ENCODE results near the gene ERCC2. TPM values are rescaled to one million over a fixed set of nuclear protein-coding genes. Genes with fewer than 3 reads are reported as not detected.

ERCC2 gene
- total RNA-seq (1 to 10 TPM; 8.3 to 8.7 TPM), polyA plus RNA-seq (1 to 10 TPM; 3.3 to 8.2 TPM)

- Histone ChIP-seq H3K9ac (ENCODE audit: low read depth in 1 of 2, low read length in 2 of 2) (peak within 1 kb of the TSS in 1 of 2 donors; percentile 29), H3K4me3 (ENCODE audit: low read depth in 1 of 3, low read length in 3 of 3) (peak within 1 kb of the TSS; percentile 83 to 93 (median 87)), H3K36me3 (ENCODE audit: control insufficient read depth in 4 of 4, insufficient read depth in 3 of 4, low read depth in 1 of 4, low read length in 3 of 4) (no peaks in the 10 kb centered on the region), H3K27ac (ENCODE audit: low read depth in 1 of 2, low read length in 2 of 2) (peak within 1 kb of the TSS; percentile 40 to 48), H3K27me3 (ENCODE audit: control insufficient read depth in 4 of 4, insufficient read depth in 4 of 4, low read length in 3 of 4) (no peaks in the 10 kb centered on the region), H3K9me3 (ENCODE audit: control insufficient read depth in 4 of 4, low read length in 3 of 4) (no peaks in the 10 kb centered on the region), H3K4me1 (ENCODE audit: control insufficient read depth in 4 of 4, insufficient read depth in 4 of 4, low read length in 3 of 4) (peaks cover 0 to 8% (median 5%) of the 10 kb centered on the region in 4 donors)
- TF ChIP-seq SP1 (IDR thresholded peaks at IDR 0.05) (peak; percentile 98), FOXA1 (IDR thresholded peaks at IDR 0.05) (no peak), HNF4A (conservative IDR thresholded peaks at IDR 0.05) (peak in 1 of 2 donors; percentile 53), MAX (IDR thresholded peaks at IDR 0.05) (no peak), RXRA (IDR thresholded peaks at IDR 0.05) (peak; percentile 18 to 48), JUND (IDR thresholded peaks at IDR 0.05) (peak in 1 of 2 donors; percentile 13), GABPA (IDR thresholded peaks at IDR 0.05 in 1 of 2, conservative IDR thresholded peaks at IDR 0.05 in 1 of 2) (peak in 1 of 2 donors; percentile 40), YY1 (IDR thresholded peaks at IDR 0.05) (peak; percentile 95)
- 5% methylated on average over 55 of the region's 55 CpGs for WGBS
- peak; percentile 100 for DNase-seq (ENCODE audit: low spot score)
Observed at GRCh38 chr19:45370410-45371204, at the start of gene ERCC2. Gene ERCC2 (minus strand): TSS chr19:45370573. CDS start chr19:45370540, 33 bp downstream.

- H3K9ac ChIP-seq (ENCODE audit: low read depth in 1 of 2, low read length in 2 of 2), result no peak overlapping the region
- 68% methylated on average over 3 of the region's 3 CpGs for WGBS
- H3K4me1 ChIP-seq (ENCODE audit: control insufficient read depth in 4 of 4, insufficient read depth in 4 of 4, low read length in 3 of 4), result peaks cover 4 to 16% (median 8%) of the 10 kb centered on the region in 4 donors
- H3K36me3 ChIP-seq (ENCODE audit: control insufficient read depth in 4 of 4, insufficient read depth in 3 of 4, low read depth in 1 of 4, low read length in 3 of 4), result peaks cover 0 to 20% (median 11%) of the 10 kb centered on the region in 4 donors
- no peaks in the 10 kb centered on the region for H3K27me3 ChIP-seq (ENCODE audit: control insufficient read depth in 4 of 4, insufficient read depth in 4 of 4, low read length in 3 of 4)
- no peak overlapping the region for H3K27ac ChIP-seq (ENCODE audit: low read depth in 1 of 2, low read length in 2 of 2)
- no peaks in the 10 kb centered on the region for H3K9me3 ChIP-seq (ENCODE audit: control insufficient read depth in 4 of 4, low read length in 3 of 4)
- TF ChIP-seq HNF4G (IDR thresholded peaks at IDR 0.05), result no peak
- TF ChIP-seq ATF3 (IDR thresholded peaks at IDR 0.05), result no peak
- no peak for TF ChIP-seq MAX (IDR thresholded peaks at IDR 0.05)
- no peak for TF ChIP-seq JUND (IDR thresholded peaks at IDR 0.05)
- no peak for TF ChIP-seq RXRA (IDR thresholded peaks at IDR 0.05)
- TF ChIP-seq FOXA2 (IDR thresholded peaks at IDR 0.05), result no peak
- DNase-seq (ENCODE audit: low spot score), result no peak
- H3K4me3 ChIP-seq (ENCODE audit: low read depth in 1 of 3, low read length in 3 of 3), result no peak overlapping the region
Observed at GRCh38 chr19:45419895-45420294, 49.5 kb upstream of the ERCC2 start.

GRCh38 chr19:45419396-45419795 is 49.0 kb upstream of the ERCC2 start:
- H3K4me1 ChIP-seq (ENCODE audit: control insufficient read depth in 4 of 4, insufficient read depth in 4 of 4, low read length in 3 of 4), result peaks cover 3 to 16% (median 8%) of the 10 kb centered on the region in 4 donors
- no peaks in the 10 kb centered on the region for H3K9me3 ChIP-seq (ENCODE audit: control insufficient read depth in 4 of 4, low read length in 3 of 4)
- no peaks in the 10 kb centered on the region for H3K27me3 ChIP-seq (ENCODE audit: control insufficient read depth in 4 of 4, insufficient read depth in 4 of 4, low read length in 3 of 4)
- H3K9ac ChIP-seq (ENCODE audit: low read depth in 1 of 2, low read length in 2 of 2), result no peak overlapping the region
- DNase-seq (ENCODE audit: low spot score), result no peak
- H3K27ac ChIP-seq (ENCODE audit: low read depth in 1 of 2, low read length in 2 of 2), result no peak overlapping the region
- 73% methylated on average over 4 of the region's 4 CpGs for WGBS
- H3K4me3 ChIP-seq (ENCODE audit: low read depth in 1 of 3, low read length in 3 of 3), result no peak overlapping the region
- peaks cover 3 to 25% (median 11%) of the 10 kb centered on the region in 4 donors for H3K36me3 ChIP-seq (ENCODE audit: control insufficient read depth in 4 of 4, insufficient read depth in 3 of 4, low read depth in 1 of 4, low read length in 3 of 4)
- TF ChIP-seq ATF3 (IDR thresholded peaks at IDR 0.05), result no peak
- TF ChIP-seq HNF4G (IDR thresholded peaks at IDR 0.05), result no peak
- no peak for TF ChIP-seq MAX (IDR thresholded peaks at IDR 0.05)
- no peak for TF ChIP-seq HNF4A (conservative IDR thresholded peaks at IDR 0.05)
- TF ChIP-seq RXRA (IDR thresholded peaks at IDR 0.05), result no peak
- TF ChIP-seq FOXA2 (IDR thresholded peaks at IDR 0.05), result no peak
- TF ChIP-seq REST (IDR thresholded peaks at IDR 0.05), result no peak
- TF ChIP-seq JUND (IDR thresholded peaks at IDR 0.05), result no peak
- TF ChIP-seq YY1 (IDR thresholded peaks at IDR 0.05), result no peak
- TF ChIP-seq GABPA (IDR thresholded peaks at IDR 0.05 in 1 of 2, conservative IDR thresholded peaks at IDR 0.05 in 1 of 2), result no peak
- no peak for TF ChIP-seq ZBTB33 (IDR thresholded peaks at IDR 0.05)
- TF ChIP-seq SP1 (IDR thresholded peaks at IDR 0.05), result no peak
- no peak for TF ChIP-seq TAF1 (conservative IDR thresholded peaks at IDR 0.05)
- no peak for TF ChIP-seq CTCF (IDR thresholded peaks at IDR 0.05; ENCODE audit: low read depth, low read length, missing input control)
- no peak for TF ChIP-seq NR2F2 (IDR thresholded peaks at IDR 0.05)

All from liver (tissue), 9 donors.